ENCODE measurements around the gene CLIP3.

- no peak for TF ChIP-seq CTCF (CRISPR knock-in tag; IDR thresholded peaks at IDR 0.05)
- TF ChIP-seq ZHX1 (CRISPR knock-in tag; IDR thresholded peaks at IDR 0.05; ENCODE audit: low read depth): no peak
- TF ChIP-seq MED13 (CRISPR knock-in tag; IDR thresholded peaks at IDR 0.05): no peak
- TF ChIP-seq, protein P1, sequence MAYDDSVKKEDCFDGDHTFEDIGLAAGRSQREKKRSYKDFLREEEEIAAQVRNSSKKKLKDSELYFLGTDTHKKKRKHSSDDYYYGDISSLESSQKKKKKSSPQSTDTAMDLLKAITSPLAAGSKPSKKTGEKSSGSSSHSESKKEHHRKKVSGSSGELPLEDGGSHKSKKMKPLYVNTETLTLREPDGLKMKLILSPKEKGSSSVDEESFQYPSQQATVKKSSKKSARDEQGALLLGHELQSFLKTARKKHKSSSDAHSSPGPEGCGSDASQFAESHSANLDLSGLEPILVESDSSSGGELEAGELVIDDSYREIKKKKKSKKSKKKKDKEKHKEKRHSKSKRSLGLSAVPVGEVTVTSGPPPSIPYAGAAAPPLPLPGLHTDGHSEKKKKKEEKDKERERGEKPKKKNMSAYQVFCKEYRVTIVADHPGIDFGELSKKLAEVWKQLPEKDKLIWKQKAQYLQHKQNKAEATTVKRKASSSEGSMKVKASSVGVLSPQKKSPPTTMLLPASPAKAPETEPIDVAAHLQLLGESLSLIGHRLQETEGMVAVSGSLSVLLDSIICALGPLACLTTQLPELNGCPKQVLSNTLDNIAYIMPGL (CRISPR knock-in tag; IDR thresholded peaks at IDR 0.05; ENCODE audit: borderline replicate concordance in 1 of 2, low read depth in 1 of 2): no peak
Observed at GRCh38 chr19:36047835-36048234, 15.2 kb upstream of the CLIP3 start.

All from HepG2 (cell line).